Neural progenitor cell (in vitro differentiated cells): Measurements from ENCODE around the gene LRPAP1.
"Not testable (repeated sequence)": the region's sequence is repeated elsewhere in the genome, so short reads cannot be mapped to it uniquely, and the experiment has no call there.

Experiments used
- EZH2 ChIP-seq: fragments of 200-600 bp; sonication (generic); IDR thresholded peaks from 2 replicates; pipeline ENCODE4 v1.6.1; 2017; ENCODE audit warnings: antibody characterized with exemption, mild to moderate bottlenecking, moderate library complexity
- TF ChIP-seq, protein P1 (sequence below): fragments of 200-600 bp; sonication (generic); IDR thresholded peaks from 2 replicates; pipeline ENCODE4 v1.5.1; 2017; ENCODE audit warnings: antibody characterized with exemption, mild to moderate bottlenecking

DNA sequence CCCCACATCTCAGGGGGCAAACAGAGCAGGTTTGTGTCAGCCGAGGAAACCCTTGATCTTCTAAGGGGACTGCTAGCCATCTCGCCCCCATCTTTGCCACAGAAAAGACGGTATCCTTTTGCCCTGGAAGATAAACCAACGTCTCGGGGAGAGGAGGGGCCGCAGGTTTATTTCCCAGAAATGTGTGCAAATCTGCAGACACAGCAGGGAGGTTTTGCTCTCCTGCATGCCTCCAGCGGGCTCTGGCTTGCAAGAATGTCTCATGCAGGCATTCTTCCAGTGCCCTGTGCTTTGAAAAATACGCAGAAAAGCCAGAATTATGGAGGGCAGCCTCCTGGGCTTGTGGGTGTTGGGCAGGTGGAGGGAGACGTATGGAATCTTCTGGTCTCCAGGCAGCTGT lies 42.6 kb upstream of the LRPAP1 start:
- TF ChIP-seq, protein P1, sequence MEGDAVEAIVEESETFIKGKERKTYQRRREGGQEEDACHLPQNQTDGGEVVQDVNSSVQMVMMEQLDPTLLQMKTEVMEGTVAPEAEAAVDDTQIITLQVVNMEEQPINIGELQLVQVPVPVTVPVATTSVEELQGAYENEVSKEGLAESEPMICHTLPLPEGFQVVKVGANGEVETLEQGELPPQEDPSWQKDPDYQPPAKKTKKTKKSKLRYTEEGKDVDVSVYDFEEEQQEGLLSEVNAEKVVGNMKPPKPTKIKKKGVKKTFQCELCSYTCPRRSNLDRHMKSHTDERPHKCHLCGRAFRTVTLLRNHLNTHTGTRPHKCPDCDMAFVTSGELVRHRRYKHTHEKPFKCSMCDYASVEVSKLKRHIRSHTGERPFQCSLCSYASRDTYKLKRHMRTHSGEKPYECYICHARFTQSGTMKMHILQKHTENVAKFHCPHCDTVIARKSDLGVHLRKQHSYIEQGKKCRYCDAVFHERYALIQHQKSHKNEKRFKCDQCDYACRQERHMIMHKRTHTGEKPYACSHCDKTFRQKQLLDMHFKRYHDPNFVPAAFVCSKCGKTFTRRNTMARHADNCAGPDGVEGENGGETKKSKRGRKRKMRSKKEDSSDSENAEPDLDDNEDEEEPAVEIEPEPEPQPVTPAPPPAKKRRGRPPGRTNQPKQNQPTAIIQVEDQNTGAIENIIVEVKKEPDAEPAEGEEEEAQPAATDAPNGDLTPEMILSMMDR, result not testable (repeated sequence)
- TF ChIP-seq EZH2, result not testable (repeated sequence)
